ENCODE results near the gene SEPTIN7. TPM values are rescaled to one million over a fixed set of nuclear protein-coding genes. Genes with fewer than 3 reads are reported as not detected.
A peak's percentile ranks its signal among the peaks of the same experiment; 100 is the strongest.

Gene SEPTIN7
- total RNA-seq, 1 donor from 2014 or later: 37.2 TPM

- ATAC-seq (peak; percentile 40), DNase-seq (ENCODE audit: low spot score) (no peak)
Measured at GRCh38 chr7:35828817-35829216, 28.0 kb downstream of the SEPTIN7 start.

- ATAC-seq (peak; percentile 67), DNase-seq (ENCODE audit: low spot score) (no peak)
Measured at GRCh38 chr7:35831208-35831607, 30.4 kb downstream of the SEPTIN7 start.

- DNase-seq (ENCODE audit: low spot score) (no peak), ATAC-seq (no peak)
Measured at GRCh38 chr7:35839860-35840854, 39.3 kb downstream of the SEPTIN7 start.

GRCh38 chr7:35846816-35847412 is 46.1 kb downstream of the SEPTIN7 start:
- no peak for ATAC-seq
- DNase-seq (ENCODE audit: low spot score): no peak

- DNase-seq (ENCODE audit: low spot score) (no peak), ATAC-seq (no peak)
Measured at GRCh38 chr7:35848725-35849124, 47.9 kb downstream of the SEPTIN7 start.

GRCh38 chr7:35849158-35849831 is 48.4 kb downstream of the SEPTIN7 start:
- DNase-seq (ENCODE audit: low spot score): no peak
- ATAC-seq: no peak

- DNase-seq (ENCODE audit: low spot score) (no peak), ATAC-seq (no peak)
Measured at GRCh38 chr7:35849954-35850353, 49.1 kb downstream of the SEPTIN7 start.

Other genes with a start within 250 kb of the SEPTIN7 start
- gene HERPUD2, start 105.9 kb upstream of the SEPTIN7 start, total RNA-seq: 12.2 TPM